GM21717 (cell line): ENCODE results near the gene BMP6.

Source experiments
- ATAC-seq: cut with Tn5 transposase; IDR thresholded peaks from one replicate; pipeline ENCODE4 v1.9.1; 2021; ENCODE audit warnings: mild to moderate bottlenecking, moderate library complexity; ENCODE audit not compliant: unreplicated experiment

Gene BMP6

DNA sequence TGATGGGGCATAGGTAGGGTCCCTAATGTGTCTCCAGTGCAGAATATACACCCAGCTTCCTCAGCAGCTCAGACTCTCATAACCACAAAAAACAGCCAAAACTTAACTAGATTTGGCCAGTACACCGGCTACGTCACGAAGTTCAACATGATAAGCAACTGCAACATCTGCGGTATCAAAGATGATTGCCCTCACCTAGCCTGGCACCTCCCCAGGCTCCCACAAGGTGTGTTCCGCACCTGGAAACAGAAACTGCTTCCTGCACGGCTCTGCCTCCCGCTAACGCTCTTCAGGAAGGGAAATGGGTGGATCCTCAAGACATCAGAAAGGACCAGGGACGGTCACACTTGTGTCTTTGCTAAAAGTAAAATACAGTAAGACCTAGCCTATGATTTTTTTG lies 175.2 kb downstream of the BMP6 start:
- no peak for ATAC-seq

DNA sequence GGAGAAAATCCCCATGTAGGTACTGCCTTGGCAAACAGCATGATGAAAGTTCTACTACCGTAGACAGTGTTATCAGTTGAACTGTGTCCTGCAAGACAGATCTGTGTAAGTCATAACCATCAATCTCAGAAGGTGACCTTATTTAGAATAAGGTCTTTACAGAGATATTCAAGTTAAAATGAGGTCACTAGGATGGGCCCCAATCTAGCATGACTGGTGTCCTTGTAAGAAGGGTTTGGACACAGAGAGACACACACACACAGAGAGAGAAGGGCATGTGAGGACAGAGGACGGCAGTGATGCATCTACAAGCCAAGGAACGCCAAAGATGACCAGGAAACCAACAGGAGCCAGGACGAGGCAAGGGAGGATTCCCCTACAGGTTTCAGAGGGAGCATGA lies 175.9 kb downstream of the BMP6 start:
- no peak for ATAC-seq

DNA sequence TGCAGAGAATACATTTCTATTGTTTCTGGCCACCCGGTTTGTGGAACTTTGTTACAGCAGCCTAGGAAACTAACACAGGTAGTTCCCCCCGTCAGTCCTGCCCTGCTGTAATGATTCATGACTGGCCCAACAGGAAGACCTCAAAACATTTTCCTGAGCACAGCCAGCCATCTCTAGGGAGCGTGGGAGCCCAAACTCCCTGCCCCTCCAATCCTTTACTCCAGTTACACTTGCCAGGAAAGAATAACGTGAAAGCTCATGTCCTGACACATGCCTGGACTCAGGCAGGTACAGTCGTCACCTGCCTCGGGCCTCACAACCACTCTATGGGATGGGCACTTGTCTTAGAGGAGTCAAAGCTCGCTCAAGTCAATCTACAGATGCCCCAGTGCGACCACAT lies 176.3 kb downstream of the BMP6 start:
- no peak for ATAC-seq

DNA sequence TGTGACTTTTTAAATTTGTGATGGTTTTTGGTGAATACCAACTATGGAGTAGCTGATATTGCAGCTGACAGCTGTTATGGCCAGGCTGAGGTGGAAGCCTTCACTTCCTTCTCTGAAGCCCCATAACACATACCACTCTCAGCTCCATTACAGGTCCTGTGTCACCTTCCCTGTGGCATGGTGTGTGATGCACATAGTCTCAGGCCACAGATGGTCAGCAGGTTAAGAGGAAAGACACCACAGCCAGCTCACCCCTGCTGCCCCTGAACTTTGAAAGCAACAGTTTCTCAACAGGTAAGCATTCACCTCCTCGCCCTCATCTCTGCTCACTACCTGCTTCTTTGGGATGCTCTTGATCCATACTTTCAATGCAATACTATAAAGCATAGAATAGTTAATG lies 177.0 kb downstream of the BMP6 start:
- no peak for ATAC-seq

DNA sequence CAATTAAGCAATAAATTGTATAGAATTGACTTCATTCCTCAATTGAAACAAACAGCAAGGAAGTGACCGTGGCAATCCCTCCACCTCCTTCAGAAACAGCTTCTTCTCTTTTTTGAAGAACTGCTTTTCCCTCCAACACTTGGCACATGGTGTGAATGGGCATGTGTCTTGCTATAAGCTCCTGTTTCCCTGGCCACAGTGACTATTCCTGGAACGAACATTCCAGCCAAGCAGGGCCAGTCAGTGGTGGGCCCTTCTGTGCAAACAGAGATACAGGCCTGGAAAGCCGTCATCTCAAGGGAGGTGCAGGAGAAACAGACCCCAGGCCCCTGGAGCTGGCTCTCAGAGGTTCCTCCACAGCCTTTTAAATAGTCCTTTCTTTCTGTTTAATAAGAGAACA lies 177.8 kb downstream of the BMP6 start:
- ATAC-seq, result no peak

DNA sequence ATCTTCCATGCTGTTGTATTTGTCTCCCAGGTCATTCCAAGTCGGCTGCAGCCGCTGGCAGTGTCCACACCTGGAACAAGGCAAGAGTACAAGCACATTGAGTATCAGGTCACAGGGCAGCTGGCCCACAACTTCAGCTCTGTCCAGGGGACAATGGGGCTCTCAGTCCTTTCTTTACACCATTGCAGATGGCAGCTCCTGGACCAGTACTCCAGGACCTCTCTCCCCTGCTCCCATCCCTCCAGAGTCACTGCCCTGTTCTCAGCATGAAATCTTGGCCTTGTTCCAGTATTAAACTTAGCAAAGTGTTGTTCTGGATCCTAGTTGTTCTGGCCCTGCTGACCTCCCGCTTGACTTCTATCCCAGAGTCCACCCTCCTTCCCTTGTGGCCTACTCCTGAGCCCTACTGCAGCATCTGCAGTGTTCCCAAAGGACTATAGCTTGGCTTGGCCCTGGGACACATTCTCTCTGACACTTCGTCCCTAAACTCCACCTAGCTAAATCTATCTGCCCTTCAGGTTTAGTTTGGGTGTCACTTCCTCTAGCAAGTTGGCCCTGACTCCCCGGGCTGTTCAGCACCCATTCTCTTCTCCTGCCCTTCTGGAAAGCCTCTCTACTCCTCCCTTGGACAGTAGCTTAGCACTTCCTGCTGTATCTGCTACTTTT lies 178.9 kb downstream of the BMP6 start:
- ATAC-seq, result no peak

DNA sequence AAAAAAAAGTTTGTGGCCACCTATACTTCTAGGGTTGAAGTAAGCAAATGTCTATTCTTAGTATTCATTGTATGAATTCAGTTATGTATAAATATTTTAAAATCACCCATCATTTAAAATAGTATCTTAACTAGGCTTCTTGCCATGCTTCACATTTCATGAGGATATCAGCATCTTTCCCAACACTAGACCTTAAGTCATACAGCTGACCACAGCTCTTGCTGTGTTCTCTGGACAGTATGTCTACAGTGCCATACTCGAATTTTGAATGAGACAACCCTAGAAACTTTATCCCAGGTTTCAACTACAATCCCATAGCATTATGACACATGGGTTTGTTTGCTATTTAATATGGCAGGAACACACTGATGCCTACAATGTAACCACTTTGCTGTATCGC lies 179.5 kb downstream of the BMP6 start:
- no peak for ATAC-seq

- ATAC-seq, result no peak
These were observed 180.8 kb downstream of the BMP6 start for GRCh38 chr6:7906741-7907140.

- no peak for ATAC-seq
These were observed 181.3 kb downstream of the BMP6 start for GRCh38 chr6:7907159-7907558.

GRCh38 chr6:7909323-7910276 lies 183.7 kb downstream of the BMP6 start:
- ATAC-seq, result peak; percentile 39

DNA sequence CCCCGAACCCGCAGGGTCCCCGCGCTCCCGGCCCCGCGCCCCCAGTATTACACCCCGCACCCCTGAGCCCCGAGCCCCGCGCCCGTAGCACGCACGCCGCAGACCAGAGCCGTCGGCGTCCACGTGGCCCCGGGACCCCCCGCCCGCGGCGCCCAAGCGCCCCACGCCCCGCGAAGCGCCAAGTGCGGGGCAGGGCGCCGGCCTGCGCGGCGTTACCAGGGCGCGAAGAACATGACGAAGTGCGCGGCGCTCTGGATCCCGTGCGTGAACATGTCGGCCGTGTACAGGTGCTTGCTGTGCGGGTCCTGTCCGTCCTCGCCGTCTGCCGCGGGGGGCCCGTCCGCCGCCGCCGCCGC lies 184.4 kb downstream of the BMP6 start:
- ATAC-seq, result peak; percentile 12

DNA sequence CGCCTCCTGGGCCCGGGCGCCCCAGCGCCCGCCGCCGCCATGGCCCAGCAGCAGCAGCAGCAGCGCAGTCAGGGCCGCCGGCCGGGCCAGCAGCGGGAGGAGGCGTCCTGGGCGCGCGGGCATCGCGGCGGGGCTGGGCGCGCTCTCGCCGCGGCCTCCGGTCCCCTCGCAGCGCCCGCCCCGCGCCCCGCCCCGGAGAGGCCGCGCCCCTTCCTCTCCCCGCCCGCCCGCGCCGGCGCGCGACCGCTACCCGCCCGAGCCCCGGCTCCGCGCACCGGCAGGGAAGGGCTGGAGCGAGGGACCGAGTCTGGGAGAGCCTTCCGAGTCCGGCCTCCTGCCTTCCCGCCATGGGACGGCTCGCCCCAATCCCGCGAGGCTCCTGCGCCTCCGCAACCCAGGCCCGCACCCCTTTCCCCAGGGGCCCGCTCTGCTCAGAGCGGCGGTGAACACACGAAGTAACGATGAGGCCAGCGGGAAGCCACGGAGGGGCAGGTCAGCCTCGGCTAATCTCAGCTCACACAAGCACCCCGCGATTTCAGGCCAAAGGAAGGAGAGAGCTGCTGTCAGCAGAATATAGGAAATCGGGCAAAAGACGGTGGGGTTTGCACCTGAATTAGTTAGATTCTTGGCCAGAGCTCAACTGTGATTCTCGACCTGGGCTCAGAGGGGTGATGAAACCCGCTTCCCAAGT lies 184.9 kb downstream of the BMP6 start, which contains the start of gene TXNDC5:
TSS of gene TXNDC5 (minus strand) at position 135 of the 691 bp plus-strand sequence. CDS start at position 123, 12 bp downstream.
- ATAC-seq, result peak; percentile 65

GRCh38 chr6:7911345-7911725 lies 185.4 kb downstream of the BMP6 start:
- no peak for ATAC-seq

- ATAC-seq, result no peak
These were observed 186.1 kb downstream of the BMP6 start for GRCh38 chr6:7912024-7912423.

DNA sequence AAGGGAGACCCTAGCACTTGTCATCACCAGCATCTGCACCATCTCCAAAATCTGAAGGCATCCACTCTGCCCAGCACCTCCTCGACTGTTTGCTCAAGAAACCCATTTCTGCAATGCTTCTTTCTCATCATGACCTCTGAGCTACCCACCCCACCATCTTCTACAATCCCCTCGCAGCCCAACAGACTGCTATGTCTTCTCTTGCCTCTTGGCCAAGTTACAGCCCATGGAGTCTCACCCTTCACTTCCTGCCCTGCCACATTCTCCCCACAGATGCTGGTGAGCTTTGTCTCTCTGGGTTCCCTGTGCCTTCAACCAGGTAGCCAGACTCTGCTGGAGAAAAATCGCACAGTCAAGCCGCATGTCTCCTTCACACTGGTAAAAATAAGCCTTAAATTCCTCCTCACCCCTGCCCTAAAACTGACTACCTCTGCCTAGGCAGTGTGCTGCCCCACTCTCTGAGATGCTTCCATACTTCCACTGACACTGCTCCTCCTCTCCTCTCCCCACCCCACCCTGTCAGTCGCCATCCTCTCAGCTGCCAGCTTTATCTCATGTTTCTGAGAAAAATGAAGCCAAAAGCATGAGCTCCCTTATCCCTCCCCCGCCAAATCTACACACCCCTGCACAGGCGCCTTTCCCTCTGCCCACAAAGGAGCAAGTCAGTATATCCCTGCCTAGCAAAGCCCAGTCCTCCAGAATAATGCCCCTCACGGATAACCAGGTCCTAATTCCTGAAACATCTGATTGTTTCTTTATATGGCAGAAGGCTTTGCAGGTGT lies 187.0 kb downstream of the BMP6 start:
- ATAC-seq, result no peak

GRCh38 chr6:7914311-7914710 lies 188.4 kb downstream of the BMP6 start:
- no peak for ATAC-seq

DNA sequence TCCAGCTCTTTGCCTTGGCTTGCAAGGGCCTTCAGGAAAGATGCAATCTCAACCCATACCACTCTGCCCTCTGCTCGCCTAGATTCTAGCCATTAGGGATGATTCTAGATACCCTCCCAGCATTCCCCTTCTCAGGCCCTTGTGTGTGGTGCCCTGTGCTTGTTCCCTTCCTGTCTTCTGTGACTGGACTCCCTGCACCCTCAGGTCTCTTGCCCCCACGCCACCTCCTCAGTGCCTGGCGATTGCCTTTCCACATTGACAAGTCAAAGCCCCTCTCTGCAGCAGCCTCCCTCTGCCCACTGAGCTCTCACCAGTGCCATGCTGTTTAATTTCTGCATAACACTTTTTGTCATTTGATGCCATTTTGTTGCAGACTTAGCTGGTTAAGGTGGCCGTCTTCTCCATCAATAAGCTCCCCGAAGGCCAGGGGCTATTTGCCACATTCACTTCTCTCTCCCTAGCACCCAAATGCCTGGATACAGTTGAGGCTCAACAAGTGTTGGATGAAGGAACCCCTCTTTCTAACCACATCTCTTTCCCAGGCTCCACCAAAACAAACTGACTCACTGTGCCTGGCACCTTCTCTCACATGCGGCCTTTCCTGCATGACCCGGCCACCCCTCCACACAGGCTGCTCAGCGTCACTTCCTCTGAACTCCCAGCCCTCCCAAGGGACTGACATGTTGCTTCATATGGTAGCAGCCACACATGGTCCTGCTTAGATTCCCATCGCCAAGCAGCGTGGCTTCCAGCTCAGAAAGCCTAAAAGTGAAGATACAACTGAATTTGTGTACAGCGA lies 189.3 kb downstream of the BMP6 start:
- ATAC-seq, result no peak

DNA sequence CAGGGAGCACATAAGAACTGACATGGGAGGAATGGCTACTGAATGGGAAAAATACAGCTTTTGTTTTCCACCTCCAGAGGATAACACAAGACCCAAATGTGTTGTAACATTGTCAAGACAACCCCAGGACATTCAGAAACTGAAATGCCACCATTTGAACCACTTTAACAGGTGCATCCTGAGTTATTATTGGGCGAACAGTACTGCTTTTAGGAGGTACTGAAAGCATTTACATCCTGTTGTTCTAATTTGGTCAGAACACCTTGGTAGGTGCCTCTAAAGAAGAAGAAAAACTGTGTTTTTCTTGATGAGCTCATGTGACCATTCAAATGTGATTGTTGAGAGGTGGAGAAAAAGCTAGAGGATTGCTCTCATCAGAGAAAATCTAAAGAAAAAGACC lies 191.1 kb downstream of the BMP6 start:
- ATAC-seq, result peak; percentile 88

- ATAC-seq, result no peak
These were observed 191.8 kb downstream of the BMP6 start for GRCh38 chr6:7917729-7918128.

GRCh38 chr6:7918403-7918802 lies 192.5 kb downstream of the BMP6 start:
- ATAC-seq, result no peak
